Hepatocyte (in vitro differentiated cells): ENCODE results near the gene GSS. TPM values are rescaled to one million over a fixed set of nuclear protein-coding genes. Genes with fewer than 3 reads are reported as not detected.

Experiments used
- DNase-seq: peaks from one replicate; pipeline ENCODE4 v3.0.0-alpha.2; 2016; ENCODE audit warnings: low spot score
- H2AFZ ChIP-seq: fragments of 200-600 bp; sonication (generic); 2 replicates; pipeline ENCODE4 v1.6.0; 2016; ENCODE audit warnings: antibody characterized with exemption, mild to moderate bottlenecking
- H3K27ac ChIP-seq: fragments of 200-600 bp; sonication (generic); 2 replicates; pipeline ENCODE4 v1.5.1; 2016; ENCODE audit warnings: mild to moderate bottlenecking
- H3K27me3 ChIP-seq: fragments of 200-600 bp; sonication (generic); 2 replicates; pipeline ENCODE4 v1.6.1; 2016
- H3K36me3 ChIP-seq: fragments of 200-600 bp; sonication (generic); replicated peaks from 2 replicates; pipeline ENCODE4 v1.5.1; 2016; ENCODE audit warnings: low read depth; ENCODE audit not compliant: insufficient read depth
- H3K4me1 ChIP-seq: fragments of 200-600 bp; sonication (generic); 2 replicates; pipeline ENCODE4 v1.5.1; 2016; ENCODE audit warnings: mild to moderate bottlenecking, moderate library complexity; ENCODE audit not compliant: insufficient read depth
- H3K4me2 ChIP-seq: fragments of 200-600 bp; sonication (generic); 2 replicates; pipeline ENCODE4 v1.6.0; 2016
- H3K4me3 ChIP-seq: fragments of 200-600 bp; sonication (generic); 2 replicates; pipeline ENCODE4 v1.5.1; 2016; ENCODE audit warnings: mild to moderate bottlenecking
- H3K79me2 ChIP-seq: fragments of 200-600 bp; sonication (generic); 2 replicates; pipeline ENCODE4 v1.6.0; 2017; ENCODE audit warnings: mild to moderate bottlenecking
- H3K9me2 ChIP-seq: fragments of 200-600 bp; sonication (generic); replicated peaks from 2 replicates; pipeline ENCODE4 v1.6.0; 2017; ENCODE audit warnings: mild to moderate bottlenecking; ENCODE audit not compliant: insufficient read depth
- H3K9me3 ChIP-seq: fragments of 200-600 bp; sonication (generic); 2 replicates; pipeline ENCODE4 v1.5.1; 2016; ENCODE audit warnings: low read depth, mild to moderate bottlenecking
- H4K20me1 ChIP-seq: fragments of 200-600 bp; sonication (generic); 2 replicates; pipeline ENCODE4 v1.6.0; 2016; ENCODE audit warnings: mild to moderate bottlenecking; ENCODE audit not compliant: insufficient read depth, poor library complexity, severe bottlenecking
- CTCF ChIP-seq: fragments of 200-600 bp; sonication (generic); IDR thresholded peaks from 2 replicates; pipeline ENCODE4 v1.5.1; 2016; ENCODE audit warnings: antibody characterized with exemption, mild to moderate bottlenecking; ENCODE audit not compliant: poor library complexity
- EZH2 ChIP-seq: fragments of 200-600 bp; sonication (generic); IDR thresholded peaks from 2 replicates; pipeline ENCODE4 v1.6.1; 2016; ENCODE audit warnings: antibody characterized with exemption, mild to moderate bottlenecking, borderline replicate concordance
- EZH2phosphoT487 ChIP-seq: fragments of 200-600 bp; sonication (generic); IDR thresholded peaks from one replicate; pipeline ENCODE4 v1.6.1; 2018; ENCODE audit warnings: antibody characterized with exemption, mild to moderate bottlenecking, low read depth, moderate library complexity; ENCODE audit not compliant: unreplicated experiment, severe bottlenecking
- WGBS: methylation state at CpG from one replicate; pipeline ENCODE4 v1.1.6; 2016; ENCODE audit warnings: low lambda C conversion rate; ENCODE audit errors: missing lambda C conversion rate; 5-methylcytosine and 5-hydroxymethylcytosine counted together
- polyA plus RNA-seq: library from polyadenylated mRNA; unstranded; fragments of >200 nt; fragmentation: Nextera tagmentation; extraction: Ambion mirVana; gene quantifications from 2 replicates; pipeline ENCODE4 v1.2.1, GENCODE V29; 2016
- total RNA-seq: library from RNA; depleted of rRNA; stranded (reverse); fragments of >200 nt; gene quantifications from 2 replicates; pipeline ENCODE4 v1.2.3, GENCODE V29; 2014

Gene GSS
- total and polyA plus RNA-seq, 2 experiments from 2014 or later: 45.2 to 46.2 TPM

- no peaks in the 10 kb centered on the region for H4K20me1 ChIP-seq
Measured at GRCh38 chr20:35003211-35004031, 47.8 kb upstream of the GSS start.

GRCh38 chr20:35002426-35003210 is 47.0 kb upstream of the GSS start:
- H3K27ac ChIP-seq: no peak overlapping the region
- no peaks in the 10 kb centered on the region for H4K20me1 ChIP-seq

More at GRCh38 chr20:35003211-35004031, 47.8 kb upstream of the GSS start:
- no peak overlapping the region for H3K4me3 ChIP-seq
- no peak for TF ChIP-seq EZH2
- no peak for TF ChIP-seq EZH2phosphoT487
- no peak for TF ChIP-seq CTCF
- H3K36me3 ChIP-seq: no peaks in the 10 kb centered on the region
- H3K4me1 ChIP-seq: no peaks in the 10 kb centered on the region
- H3K9me3 ChIP-seq: no peaks in the 10 kb centered on the region
- H2AFZ ChIP-seq: no peak overlapping the region
- no peak overlapping the region for H3K4me2 ChIP-seq
- H3K9me2 ChIP-seq: no peaks in the 10 kb centered on the region
- DNase-seq: no peak
- whole genome bisulfite sequencing: 94% methylated on average over 25 of the region's 25 CpGs
- no peaks in the 10 kb centered on the region for H3K79me2 ChIP-seq
- H3K27me3 ChIP-seq: no peaks in the 10 kb centered on the region
- no peak overlapping the region for H3K27ac ChIP-seq

GRCh38 chr20:35001596-35002362 is 46.2 kb upstream of the GSS start:
- 91% methylated on average over 15 of the region's 15 CpGs for WGBS
- no peak overlapping the region for H3K4me3 ChIP-seq

More at GRCh38 chr20:35002426-35003210, 47.0 kb upstream of the GSS start:
- Histone ChIP-seq H3K4me1 (no peaks in the 10 kb centered on the region), H3K9me3 (no peaks in the 10 kb centered on the region), H3K27me3 (no peaks in the 10 kb centered on the region), H3K9me2 (no peaks in the 10 kb centered on the region), H3K4me3 (no peak overlapping the region), H3K79me2 (no peaks in the 10 kb centered on the region), H3K36me3 (no peaks in the 10 kb centered on the region), H2AFZ (no peak overlapping the region), H3K4me2 (no peak overlapping the region)
- 91% methylated on average over 10 of the region's 10 CpGs for WGBS
- no peak for TF ChIP-seq EZH2
- TF ChIP-seq EZH2phosphoT487: no peak
- no peak for TF ChIP-seq CTCF
- DNase-seq: no peak

More at GRCh38 chr20:35001596-35002362, 46.2 kb upstream of the GSS start:
- Histone ChIP-seq H2AFZ (no peak overlapping the region), H3K27me3 (no peaks in the 10 kb centered on the region), H3K4me1 (no peaks in the 10 kb centered on the region), H3K9me2 (no peaks in the 10 kb centered on the region), H3K9me3 (no peaks in the 10 kb centered on the region), H3K36me3 (no peaks in the 10 kb centered on the region), H3K79me2 (no peaks in the 10 kb centered on the region), H3K27ac (no peak overlapping the region), H3K4me2 (no peak overlapping the region), H4K20me1 (no peaks in the 10 kb centered on the region)
- DNase-seq: no peak
- peak; percentile 25 for TF ChIP-seq CTCF
- TF ChIP-seq EZH2: no peak
